ENCODE results near the gene ACE2. TPM values are rescaled to one million over a fixed set of nuclear protein-coding genes. Genes with fewer than 3 reads are reported as not detected.

The ACE2 gene
- total RNA-seq, 1 experiment from 2014 or later: 0.45 TPM

- no peak for DNase-seq
- H3K36me3 ChIP-seq (replicated peaks; ENCODE audit: control insufficient read depth, insufficient read depth, low read length): no peaks in the 10 kb centered on the region
- no peak overlapping the region for H3K4me3 ChIP-seq (ENCODE audit: insufficient read depth, low read depth, low read length)
- H3K27me3 ChIP-seq (ENCODE audit: control insufficient read depth, insufficient read depth, low read length): no peaks in the 10 kb centered on the region
These were observed 39.8 kb downstream of the ACE2 start for GRCh38 chrX:15560924-15561323.

- no peaks in the 10 kb centered on the region for H3K36me3 ChIP-seq (replicated peaks; ENCODE audit: control insufficient read depth, insufficient read depth, low read length)
- no peak for DNase-seq
- no peak overlapping the region for H3K4me3 ChIP-seq (ENCODE audit: insufficient read depth, low read depth, low read length)
- H3K27me3 ChIP-seq (ENCODE audit: control insufficient read depth, insufficient read depth, low read length): no peaks in the 10 kb centered on the region
These were observed 41.5 kb downstream of the ACE2 start for GRCh38 chrX:15559227-15559626.

GRCh38 chrX:15549189-15550012 lies 51.4 kb downstream of the ACE2 start:
- H3K27me3 ChIP-seq (ENCODE audit: control insufficient read depth, insufficient read depth, low read length): no peaks in the 10 kb centered on the region
- H3K4me3 ChIP-seq (ENCODE audit: insufficient read depth, low read depth, low read length): no peak overlapping the region
- no peaks in the 10 kb centered on the region for H3K36me3 ChIP-seq (replicated peaks; ENCODE audit: control insufficient read depth, insufficient read depth, low read length)
- no peak for DNase-seq

- Histone ChIP-seq H3K27me3 (ENCODE audit: control insufficient read depth, insufficient read depth, low read length) (no peaks in the 10 kb centered on the region), H3K4me3 (ENCODE audit: insufficient read depth, low read depth, low read length) (no peak overlapping the region), H3K36me3 (replicated peaks; ENCODE audit: control insufficient read depth, insufficient read depth, low read length) (no peaks in the 10 kb centered on the region)
- no peak for DNase-seq
These were observed 53.4 kb downstream of the ACE2 start for GRCh38 chrX:15547356-15547755.

- H3K36me3 ChIP-seq (replicated peaks; ENCODE audit: control insufficient read depth, insufficient read depth, low read length): no peaks in the 10 kb centered on the region
- no peak for DNase-seq
- no peak overlapping the region for H3K4me3 ChIP-seq (ENCODE audit: insufficient read depth, low read depth, low read length)
- H3K27me3 ChIP-seq (ENCODE audit: control insufficient read depth, insufficient read depth, low read length): no peaks in the 10 kb centered on the region
These were observed 54.0 kb downstream of the ACE2 start for GRCh38 chrX:15546745-15547144.

- H3K36me3 ChIP-seq (replicated peaks; ENCODE audit: control insufficient read depth, insufficient read depth, low read length): no peaks in the 10 kb centered on the region
- no peak for DNase-seq
- no peak overlapping the region for H3K4me3 ChIP-seq (ENCODE audit: insufficient read depth, low read depth, low read length)
- no peaks in the 10 kb centered on the region for H3K27me3 ChIP-seq (ENCODE audit: control insufficient read depth, insufficient read depth, low read length)
These were observed 70.4 kb downstream of the ACE2 start for GRCh38 chrX:15530318-15530717.

- no peak for DNase-seq
- Histone ChIP-seq H3K4me3 (ENCODE audit: insufficient read depth, low read depth, low read length) (no peak overlapping the region), H3K36me3 (replicated peaks; ENCODE audit: control insufficient read depth, insufficient read depth, low read length) (no peaks in the 10 kb centered on the region), H3K27me3 (ENCODE audit: control insufficient read depth, insufficient read depth, low read length) (no peaks in the 10 kb centered on the region)
These were observed 71.6 kb downstream of the ACE2 start for GRCh38 chrX:15529165-15529564.

GRCh38 chrX:15525664-15526416 lies 74.9 kb downstream of the ACE2 start:
- no peaks in the 10 kb centered on the region for H3K36me3 ChIP-seq (replicated peaks; ENCODE audit: control insufficient read depth, insufficient read depth, low read length)
- no peak for DNase-seq
- H3K4me3 ChIP-seq (ENCODE audit: insufficient read depth, low read depth, low read length): no peak overlapping the region
- no peaks in the 10 kb centered on the region for H3K27me3 ChIP-seq (ENCODE audit: control insufficient read depth, insufficient read depth, low read length)

- DNase-seq: no peak
- no peaks in the 10 kb centered on the region for H3K27me3 ChIP-seq (ENCODE audit: control insufficient read depth, insufficient read depth, low read length)
- H3K36me3 ChIP-seq (replicated peaks; ENCODE audit: control insufficient read depth, insufficient read depth, low read length): no peaks in the 10 kb centered on the region
These were observed 76.3 kb downstream of the ACE2 start for GRCh38 chrX:15524417-15524816.

GRCh38 chrX:15523088-15523487 lies 77.7 kb downstream of the ACE2 start:
- DNase-seq: no peak
- no peaks in the 10 kb centered on the region for H3K27me3 ChIP-seq (ENCODE audit: control insufficient read depth, insufficient read depth, low read length)
- no peak overlapping the region for H3K4me3 ChIP-seq (ENCODE audit: insufficient read depth, low read depth, low read length)
- no peaks in the 10 kb centered on the region for H3K36me3 ChIP-seq (replicated peaks; ENCODE audit: control insufficient read depth, insufficient read depth, low read length)

More at GRCh38 chrX:15524417-15524816, 76.3 kb downstream of the ACE2 start:
- no peak overlapping the region for H3K4me3 ChIP-seq (ENCODE audit: insufficient read depth, low read depth, low read length)

GRCh38 chrX:15522464-15522863 lies 78.3 kb downstream of the ACE2 start:
- H3K4me3 ChIP-seq (ENCODE audit: insufficient read depth, low read depth, low read length): no peak overlapping the region
- DNase-seq: no peak
- H3K36me3 ChIP-seq (replicated peaks; ENCODE audit: control insufficient read depth, insufficient read depth, low read length): no peaks in the 10 kb centered on the region
- no peaks in the 10 kb centered on the region for H3K27me3 ChIP-seq (ENCODE audit: control insufficient read depth, insufficient read depth, low read length)

- Histone ChIP-seq H3K27me3 (ENCODE audit: control insufficient read depth, insufficient read depth, low read length) (no peaks in the 10 kb centered on the region), H3K4me3 (ENCODE audit: insufficient read depth, low read depth, low read length) (no peak overlapping the region), H3K36me3 (replicated peaks; ENCODE audit: control insufficient read depth, insufficient read depth, low read length) (no peaks in the 10 kb centered on the region)
- no peak for DNase-seq
These were observed 84.8 kb downstream of the ACE2 start for GRCh38 chrX:15515931-15516330.

- Histone ChIP-seq H3K4me3 (ENCODE audit: insufficient read depth, low read depth, low read length) (no peak overlapping the region), H3K36me3 (replicated peaks; ENCODE audit: control insufficient read depth, insufficient read depth, low read length) (no peaks in the 10 kb centered on the region), H3K27me3 (ENCODE audit: control insufficient read depth, insufficient read depth, low read length) (no peaks in the 10 kb centered on the region)
- DNase-seq: no peak
These were observed 86.5 kb downstream of the ACE2 start for GRCh38 chrX:15514279-15514678.

GRCh38 chrX:15512401-15512965 lies 88.3 kb downstream of the ACE2 start:
- Histone ChIP-seq H3K4me3 (ENCODE audit: insufficient read depth, low read depth, low read length) (no peak overlapping the region), H3K36me3 (replicated peaks; ENCODE audit: control insufficient read depth, insufficient read depth, low read length) (no peaks in the 10 kb centered on the region), H3K27me3 (ENCODE audit: control insufficient read depth, insufficient read depth, low read length) (no peaks in the 10 kb centered on the region)
- DNase-seq: no peak

- Histone ChIP-seq H3K27me3 (ENCODE audit: control insufficient read depth, insufficient read depth, low read length) (no peaks in the 10 kb centered on the region), H3K4me3 (ENCODE audit: insufficient read depth, low read depth, low read length) (no peak overlapping the region), H3K36me3 (replicated peaks; ENCODE audit: control insufficient read depth, insufficient read depth, low read length) (no peaks in the 10 kb centered on the region)
- no peak for DNase-seq
These were observed 89.2 kb downstream of the ACE2 start for GRCh38 chrX:15511563-15511962.

Data from H7 (cell line).